Measurements from ENCODE around the gene DRD5.

DNA sequence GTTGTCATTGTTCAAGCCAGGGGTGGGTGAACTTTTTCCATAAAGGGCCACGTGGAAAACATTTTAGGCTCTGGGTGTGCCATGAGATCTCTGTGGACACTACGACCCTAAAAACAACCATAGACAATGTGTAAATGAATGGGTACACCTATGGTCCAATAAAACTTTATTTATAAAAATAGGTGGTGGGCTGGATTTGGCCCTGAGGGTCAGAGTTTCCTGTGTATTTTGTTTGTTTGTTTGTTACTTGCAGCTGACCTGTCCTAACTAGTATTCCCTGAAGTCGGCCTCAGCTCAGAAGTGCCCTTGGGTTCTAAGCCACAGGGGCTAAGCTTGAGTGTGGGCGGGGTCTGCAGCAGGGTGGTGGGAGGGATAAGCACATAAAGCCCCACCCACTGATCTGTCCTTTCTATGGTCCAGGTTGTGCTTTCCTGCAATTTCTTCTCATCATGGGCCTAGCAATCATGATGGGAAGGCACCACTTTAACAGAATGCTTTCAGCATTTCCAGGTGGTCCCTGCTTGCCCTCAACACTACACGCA lies 17.2 kb upstream of the DRD5 start:
- TF ChIP-seq EZH2 (IDR thresholded peaks at IDR 0.05; ENCODE audit: borderline replicate concordance, low read depth, low read length, poor library complexity, severe bottlenecking) (no peak), CTCF (conservative IDR thresholded peaks at IDR 0.05; ENCODE audit: low read depth, low read length) (no peak)
